D721Med (cell line): ENCODE results near the gene PHYKPL.

Source experiments
- DNase-seq: peaks from one replicate; pipeline ENCODE4 v3.0.0; 2011; ENCODE audit warnings: low spot score; ENCODE audit not compliant: insufficient read length
- FAIRE-seq: peaks from 2 replicates; lab custom pipeline; 2011; peaks lifted over from hg19 to GRCh38; lab: Jason Lieb, UNC
- TF ChIP-seq, protein P1 (sequence below): IDR thresholded peaks from 2 replicates; pipeline ENCODE4 v1.5.1; 2012; ENCODE audit warnings: mild to moderate bottlenecking, control low read depth; ENCODE audit not compliant: insufficient read depth; ENCODE audit errors: missing control alignments

Gene PHYKPL

DNA sequence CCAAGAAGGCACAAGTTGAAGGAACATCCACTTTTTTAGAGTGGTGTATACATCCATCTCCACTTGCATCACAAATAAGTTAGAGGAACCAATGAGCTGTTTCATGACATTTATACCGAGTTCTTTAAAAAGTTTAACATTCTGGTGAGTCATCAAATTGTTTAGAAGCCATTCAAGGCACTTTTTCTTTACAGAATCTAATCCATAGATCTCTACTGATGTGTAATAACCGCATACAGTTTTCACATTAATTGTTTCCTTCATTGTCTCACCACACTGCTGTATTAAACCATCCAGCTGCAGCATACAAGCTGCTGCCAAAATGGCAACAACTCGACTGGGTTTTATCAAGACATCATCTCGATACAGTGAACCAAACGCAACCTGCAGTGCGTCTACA, 46.2 kb downstream of the PHYKPL start:
- DNase-seq, result no peak
- TF ChIP-seq, protein P1, sequence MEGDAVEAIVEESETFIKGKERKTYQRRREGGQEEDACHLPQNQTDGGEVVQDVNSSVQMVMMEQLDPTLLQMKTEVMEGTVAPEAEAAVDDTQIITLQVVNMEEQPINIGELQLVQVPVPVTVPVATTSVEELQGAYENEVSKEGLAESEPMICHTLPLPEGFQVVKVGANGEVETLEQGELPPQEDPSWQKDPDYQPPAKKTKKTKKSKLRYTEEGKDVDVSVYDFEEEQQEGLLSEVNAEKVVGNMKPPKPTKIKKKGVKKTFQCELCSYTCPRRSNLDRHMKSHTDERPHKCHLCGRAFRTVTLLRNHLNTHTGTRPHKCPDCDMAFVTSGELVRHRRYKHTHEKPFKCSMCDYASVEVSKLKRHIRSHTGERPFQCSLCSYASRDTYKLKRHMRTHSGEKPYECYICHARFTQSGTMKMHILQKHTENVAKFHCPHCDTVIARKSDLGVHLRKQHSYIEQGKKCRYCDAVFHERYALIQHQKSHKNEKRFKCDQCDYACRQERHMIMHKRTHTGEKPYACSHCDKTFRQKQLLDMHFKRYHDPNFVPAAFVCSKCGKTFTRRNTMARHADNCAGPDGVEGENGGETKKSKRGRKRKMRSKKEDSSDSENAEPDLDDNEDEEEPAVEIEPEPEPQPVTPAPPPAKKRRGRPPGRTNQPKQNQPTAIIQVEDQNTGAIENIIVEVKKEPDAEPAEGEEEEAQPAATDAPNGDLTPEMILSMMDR, result no peak
- FAIRE-seq, result no peak

DNA sequence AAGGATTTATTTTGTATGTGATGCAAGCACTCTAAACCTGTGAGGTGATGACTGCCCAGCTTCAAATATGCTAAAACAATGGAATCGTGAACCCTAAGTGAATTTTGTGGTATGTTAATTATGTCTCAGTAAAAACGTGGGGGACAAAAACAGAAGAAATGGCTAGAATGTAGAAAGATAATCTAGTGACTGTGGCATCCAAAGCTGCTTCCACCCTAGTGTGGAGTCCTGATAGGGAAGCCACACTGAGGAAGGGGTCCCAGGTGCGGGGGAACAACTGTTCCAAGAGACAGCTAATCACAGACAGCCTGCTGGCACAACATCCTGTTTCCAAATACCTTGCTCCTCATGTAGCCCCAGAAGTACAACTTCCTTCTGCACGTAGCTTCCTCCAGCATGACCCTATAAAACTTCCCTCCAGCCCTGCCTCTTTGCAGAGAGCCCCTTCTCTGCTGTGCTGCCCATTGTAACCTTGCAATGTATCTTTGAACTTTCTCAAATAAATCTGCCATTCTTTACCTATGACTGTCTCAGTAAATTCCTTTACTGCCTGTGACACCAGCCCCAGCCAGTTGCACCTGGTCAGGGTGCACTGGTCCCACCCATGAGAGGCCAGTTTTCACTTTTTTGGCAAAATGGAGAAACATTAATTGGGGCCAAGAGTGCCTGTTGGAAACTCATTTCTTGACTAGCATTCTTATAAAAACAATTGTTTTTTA, 50.3 kb downstream of the PHYKPL start:
- no peak for DNase-seq
- TF ChIP-seq, protein P1, result no peak

DNA sequence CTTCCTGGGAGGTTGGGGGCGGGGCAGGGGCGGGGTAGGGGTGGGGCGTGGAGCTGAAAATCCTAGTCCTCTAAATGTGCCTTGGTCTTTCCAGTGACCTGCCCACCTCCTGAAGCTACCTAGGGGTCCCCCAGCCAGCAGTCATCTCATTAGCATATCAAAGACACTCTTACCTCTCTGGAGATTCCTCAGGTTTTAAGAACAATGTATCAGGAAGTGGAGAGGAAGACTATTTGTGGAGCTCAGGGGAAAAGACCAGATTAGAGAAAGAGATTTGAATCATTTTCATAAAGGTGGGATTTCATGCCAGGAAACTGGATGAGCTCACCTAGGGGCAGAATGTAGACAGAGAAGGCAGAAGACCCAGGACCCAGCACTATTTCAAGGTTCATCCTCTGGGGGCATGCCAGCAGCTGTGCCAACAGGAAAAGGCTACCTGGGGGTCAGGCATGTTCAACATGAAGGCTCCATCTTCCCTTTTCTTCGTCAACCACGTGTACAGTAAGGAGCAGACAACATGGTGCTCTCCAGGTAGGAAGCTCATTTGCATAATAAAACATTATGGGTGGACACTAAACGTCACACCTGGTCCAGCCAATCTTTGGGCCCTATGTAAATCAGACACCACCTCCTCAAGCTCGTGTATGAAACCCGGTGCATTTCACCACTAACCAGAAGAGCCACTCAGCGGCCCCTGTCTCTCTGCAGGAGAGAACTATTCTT, 52.3 kb downstream of the PHYKPL start:
- FAIRE-seq, result no peak
- DNase-seq, result no peak
- TF ChIP-seq, protein P1, result no peak

More for the DNA sequence above, 50.3 kb downstream of the PHYKPL start:
- FAIRE-seq, result no peak

DNA sequence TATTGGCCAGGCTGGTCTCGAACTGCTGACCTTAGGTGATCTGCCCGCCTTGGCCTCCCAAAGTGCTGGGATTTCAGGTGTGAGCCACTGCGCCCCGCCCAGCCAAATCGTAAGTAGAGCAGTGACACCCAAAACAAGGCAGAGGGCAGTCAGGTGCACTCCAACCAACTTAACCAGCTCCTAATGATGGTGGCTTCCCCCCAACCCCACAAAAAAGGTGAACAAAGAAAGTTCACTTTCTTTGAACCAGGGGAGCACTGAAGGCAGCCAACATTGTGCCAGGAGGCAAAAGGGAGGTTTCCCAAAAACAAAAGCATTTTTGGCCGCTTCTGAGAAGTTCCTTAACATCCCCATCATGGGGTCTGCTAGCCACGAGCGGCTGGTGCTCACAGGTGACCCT, 55.0 kb downstream of the PHYKPL start:
- TF ChIP-seq, protein P1, result no peak
- DNase-seq (no peak), FAIRE-seq (no peak)

DNA sequence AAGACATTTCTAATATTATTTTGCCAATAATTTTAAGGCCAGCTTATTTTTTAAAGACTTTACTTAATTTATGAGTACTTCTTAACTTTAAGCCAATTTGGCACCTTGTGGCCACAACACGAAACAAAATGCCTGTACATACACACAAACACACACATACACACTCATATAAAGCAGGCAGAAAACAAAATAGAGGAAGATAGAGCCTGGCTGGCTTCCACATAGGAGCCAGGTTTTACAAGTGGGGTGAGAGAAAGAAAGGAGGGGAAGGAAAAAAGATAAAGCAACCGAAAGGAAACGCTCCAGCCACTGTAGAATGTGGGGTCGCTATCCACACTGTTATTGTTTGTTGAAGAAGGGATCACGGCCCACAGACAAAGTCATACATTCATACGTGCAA, 55.8 kb downstream of the PHYKPL start:
- FAIRE-seq, result no peak
- TF ChIP-seq, protein P1, result no peak
- DNase-seq, result no peak

DNA sequence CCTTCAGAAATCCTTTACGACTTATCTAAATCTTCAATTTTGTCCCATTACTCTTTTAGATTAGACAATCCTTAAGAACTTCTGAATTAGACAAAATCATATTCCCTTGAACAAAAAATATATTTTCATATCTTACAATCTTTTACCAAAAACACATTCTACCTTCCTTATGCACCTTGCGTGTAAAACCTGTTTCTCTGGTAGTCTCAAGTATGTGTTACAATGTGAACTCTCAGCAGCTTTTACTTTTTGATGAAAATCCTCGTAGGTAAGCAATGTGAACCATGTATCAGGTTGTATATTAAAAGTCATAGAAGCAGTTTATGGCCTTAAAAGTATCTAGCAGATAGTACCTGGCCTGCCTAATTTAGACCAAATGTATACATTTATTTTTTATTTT, 58.1 kb downstream of the PHYKPL start:
- DNase-seq, result no peak
- TF ChIP-seq, protein P1, result no peak
- FAIRE-seq, result no peak

DNA sequence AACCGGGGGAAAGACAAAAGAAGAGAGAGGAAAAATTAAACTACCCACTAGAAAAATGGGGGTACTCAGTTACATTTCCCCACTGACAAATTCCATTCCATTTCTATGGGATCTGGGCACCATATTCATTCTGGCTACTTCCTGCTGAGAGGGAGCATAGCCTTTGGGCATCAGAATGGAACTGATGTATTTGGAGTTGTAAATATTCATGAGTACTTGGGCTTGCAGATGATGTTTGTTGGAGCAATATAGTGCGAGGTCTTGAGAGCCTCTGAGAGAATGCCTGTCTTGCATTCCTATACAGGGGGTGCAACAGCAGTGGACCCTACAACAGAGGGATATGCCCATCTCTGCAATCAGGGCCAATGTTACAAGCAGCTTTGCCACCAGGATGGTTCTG, 62.1 kb downstream of the PHYKPL start:
- DNase-seq (no peak), FAIRE-seq (no peak)
- TF ChIP-seq, protein P1, result no peak
